ENCODE data around the gene KRTAP10-4.
"Not testable (repeated sequence)": the region's sequence is repeated elsewhere in the genome, so short reads cannot be mapped to it uniquely, and the experiment has no call there.

Gene KRTAP10-4

GRCh38 chr21:44539046-44539445 is 34.5 kb upstream of the KRTAP10-4 start:
- Histone ChIP-seq H3K9ac (ENCODE audit: low read depth, low read length) (no peak overlapping the region), H3K27ac (ENCODE audit: low read depth, low read length) (no peak overlapping the region), H3K36me3 (ENCODE audit: control insufficient read depth, insufficient read depth, low read length) (no peaks in the 10 kb centered on the region), H3K4me1 (ENCODE audit: control insufficient read depth, insufficient read depth, low read length) (no peaks in the 10 kb centered on the region), H3K9me3 (ENCODE audit: control insufficient read depth, insufficient read depth, low read length) (no peaks in the 10 kb centered on the region), H3K27me3 (ENCODE audit: control insufficient read depth, insufficient read depth, low read length) (no peaks in the 10 kb centered on the region), H3K4me3 (ENCODE audit: low read depth, low read length) (no peak overlapping the region)

GRCh38 chr21:44539991-44540666 is 33.4 kb upstream of the KRTAP10-4 start, which contains the start of gene KRTAP10-1:
KRTAP10-1 (minus strand) TSS chr21:44540195; CDS start chr21:44540150, 45 bp downstream.
- Histone ChIP-seq H3K27ac (ENCODE audit: low read depth, low read length) (no peak within 1 kb of the TSS), H3K4me1 (ENCODE audit: control insufficient read depth, insufficient read depth, low read length) (no peaks in the 10 kb centered on the region), H3K9me3 (ENCODE audit: control insufficient read depth, insufficient read depth, low read length) (no peaks in the 10 kb centered on the region), H3K27me3 (ENCODE audit: control insufficient read depth, insufficient read depth, low read length) (no peaks in the 10 kb centered on the region), H3K4me3 (ENCODE audit: low read depth, low read length) (no peak within 1 kb of the TSS), H3K36me3 (ENCODE audit: control insufficient read depth, insufficient read depth, low read length) (no peaks in the 10 kb centered on the region), H3K9ac (ENCODE audit: low read depth, low read length) (no peak within 1 kb of the TSS)

GRCh38 chr21:44540741-44541288 is 32.7 kb upstream of the KRTAP10-4 start:
- Histone ChIP-seq H3K4me3 (ENCODE audit: low read depth, low read length) (no peak overlapping the region), H3K9ac (ENCODE audit: low read depth, low read length) (no peak overlapping the region), H3K4me1 (ENCODE audit: control insufficient read depth, insufficient read depth, low read length) (no peaks in the 10 kb centered on the region), H3K27ac (ENCODE audit: low read depth, low read length) (no peak overlapping the region), H3K27me3 (ENCODE audit: control insufficient read depth, insufficient read depth, low read length) (no peaks in the 10 kb centered on the region), H3K36me3 (ENCODE audit: control insufficient read depth, insufficient read depth, low read length) (no peaks in the 10 kb centered on the region), H3K9me3 (ENCODE audit: control insufficient read depth, insufficient read depth, low read length) (no peaks in the 10 kb centered on the region)

- Histone ChIP-seq H3K27ac (ENCODE audit: low read depth, low read length) (no peak overlapping the region), H3K36me3 (ENCODE audit: control insufficient read depth, insufficient read depth, low read length) (no peaks in the 10 kb centered on the region), H3K4me1 (ENCODE audit: control insufficient read depth, insufficient read depth, low read length) (peaks cover 2% of the 10 kb centered on the region; the same call in 1 of the 2 replicates), H3K27me3 (ENCODE audit: control insufficient read depth, insufficient read depth, low read length) (no peaks in the 10 kb centered on the region), H3K9me3 (ENCODE audit: control insufficient read depth, insufficient read depth, low read length) (no peaks in the 10 kb centered on the region), H3K4me3 (ENCODE audit: low read depth, low read length) (no peak overlapping the region), H3K9ac (ENCODE audit: low read depth, low read length) (no peak overlapping the region)
Measured at GRCh38 chr21:44542716-44543115, 30.8 kb upstream of the KRTAP10-4 start.

- H3K9me3 ChIP-seq (ENCODE audit: control insufficient read depth, insufficient read depth, low read length), result no peaks in the 10 kb centered on the region
- H3K4me1 ChIP-seq (ENCODE audit: control insufficient read depth, insufficient read depth, low read length), result peaks cover 19% of the 10 kb centered on the region
- H3K27ac ChIP-seq (ENCODE audit: low read depth, low read length), result no peak overlapping the region
- H3K27me3 ChIP-seq (ENCODE audit: control insufficient read depth, insufficient read depth, low read length), result no peaks in the 10 kb centered on the region
- no peak overlapping the region for H3K4me3 ChIP-seq (ENCODE audit: low read depth, low read length)
- no peaks in the 10 kb centered on the region for H3K36me3 ChIP-seq (ENCODE audit: control insufficient read depth, insufficient read depth, low read length)
- H3K9ac ChIP-seq (ENCODE audit: low read depth, low read length), result no peak overlapping the region
Measured at GRCh38 chr21:44544566-44544965, 29.0 kb upstream of the KRTAP10-4 start.

- Histone ChIP-seq H3K9me3 (ENCODE audit: control insufficient read depth, insufficient read depth, low read length) (no peaks in the 10 kb centered on the region), H3K4me1 (ENCODE audit: control insufficient read depth, insufficient read depth, low read length) (peaks cover 22% of the 10 kb centered on the region), H3K9ac (ENCODE audit: low read depth, low read length) (no peak overlapping the region), H3K4me3 (ENCODE audit: low read depth, low read length) (no peak overlapping the region), H3K27ac (ENCODE audit: low read depth, low read length) (no peak overlapping the region), H3K36me3 (ENCODE audit: control insufficient read depth, insufficient read depth, low read length) (no peaks in the 10 kb centered on the region), H3K27me3 (ENCODE audit: control insufficient read depth, insufficient read depth, low read length) (no peaks in the 10 kb centered on the region)
Measured at GRCh38 chr21:44547656-44548331, 25.7 kb upstream of the KRTAP10-4 start.

- Histone ChIP-seq H3K9me3 (ENCODE audit: control insufficient read depth, insufficient read depth, low read length) (no peaks in the 10 kb centered on the region), H3K27me3 (ENCODE audit: control insufficient read depth, insufficient read depth, low read length) (no peaks in the 10 kb centered on the region), H3K27ac (ENCODE audit: low read depth, low read length) (peak overlapping the region; percentile 51), H3K36me3 (ENCODE audit: control insufficient read depth, insufficient read depth, low read length) (no peaks in the 10 kb centered on the region), H3K4me3 (ENCODE audit: low read depth, low read length) (no peak overlapping the region), H3K4me1 (ENCODE audit: control insufficient read depth, insufficient read depth, low read length) (peaks cover 23% of the 10 kb centered on the region), H3K9ac (ENCODE audit: low read depth, low read length) (peak overlapping the region; percentile 57)
Measured at GRCh38 chr21:44548381-44548780, 25.1 kb upstream of the KRTAP10-4 start.

GRCh38 chr21:44548922-44549321 is 24.6 kb upstream of the KRTAP10-4 start:
- Histone ChIP-seq H3K9me3 (ENCODE audit: control insufficient read depth, insufficient read depth, low read length) (no peaks in the 10 kb centered on the region), H3K27ac (ENCODE audit: low read depth, low read length) (peak overlapping the region; percentile 51), H3K4me1 (ENCODE audit: control insufficient read depth, insufficient read depth, low read length) (peaks cover 23% of the 10 kb centered on the region), H3K27me3 (ENCODE audit: control insufficient read depth, insufficient read depth, low read length) (no peaks in the 10 kb centered on the region), H3K9ac (ENCODE audit: low read depth, low read length) (peak overlapping the region; percentile 57), H3K4me3 (ENCODE audit: low read depth, low read length) (no peak overlapping the region), H3K36me3 (ENCODE audit: control insufficient read depth, insufficient read depth, low read length) (no peaks in the 10 kb centered on the region)

GRCh38 chr21:44549525-44550211 is 23.9 kb upstream of the KRTAP10-4 start:
- no peak overlapping the region for H3K4me3 ChIP-seq (ENCODE audit: low read depth, low read length)
- H3K27me3 ChIP-seq (ENCODE audit: control insufficient read depth, insufficient read depth, low read length), result no peaks in the 10 kb centered on the region
- H3K36me3 ChIP-seq (ENCODE audit: control insufficient read depth, insufficient read depth, low read length), result no peaks in the 10 kb centered on the region
- H3K27ac ChIP-seq (ENCODE audit: low read depth, low read length), result peak overlapping the region; percentile 42
- no peaks in the 10 kb centered on the region for H3K9me3 ChIP-seq (ENCODE audit: control insufficient read depth, insufficient read depth, low read length)
- H3K4me1 ChIP-seq (ENCODE audit: control insufficient read depth, insufficient read depth, low read length), result peaks cover 23% of the 10 kb centered on the region
- H3K9ac ChIP-seq (ENCODE audit: low read depth, low read length), result peak overlapping the region; percentile 36; the same call in 1 of the 2 replicates

GRCh38 chr21:44550285-44550684 is 23.2 kb upstream of the KRTAP10-4 start:
- H3K36me3 ChIP-seq (ENCODE audit: control insufficient read depth, insufficient read depth, low read length); H3K9me3 ChIP-seq (ENCODE audit: control insufficient read depth, insufficient read depth, low read length); H3K27me3 ChIP-seq (ENCODE audit: control insufficient read depth, insufficient read depth, low read length); H3K27ac ChIP-seq (ENCODE audit: low read depth, low read length); H3K4me3 ChIP-seq (ENCODE audit: low read depth, low read length); H3K9ac ChIP-seq (ENCODE audit: low read depth, low read length): not testable (repeated sequence)
- peaks cover 23% of the 10 kb centered on the region for H3K4me1 ChIP-seq (ENCODE audit: control insufficient read depth, insufficient read depth, low read length)

- H3K9ac ChIP-seq (ENCODE audit: low read depth, low read length), result no peak overlapping the region
- no peaks in the 10 kb centered on the region for H3K27me3 ChIP-seq (ENCODE audit: control insufficient read depth, insufficient read depth, low read length)
- peaks cover 23% of the 10 kb centered on the region for H3K4me1 ChIP-seq (ENCODE audit: control insufficient read depth, insufficient read depth, low read length)
- H3K27ac ChIP-seq (ENCODE audit: low read depth, low read length), result no peak overlapping the region
- H3K36me3 ChIP-seq (ENCODE audit: control insufficient read depth, insufficient read depth, low read length), result no peaks in the 10 kb centered on the region
- no peaks in the 10 kb centered on the region for H3K9me3 ChIP-seq (ENCODE audit: control insufficient read depth, insufficient read depth, low read length)
- no peak overlapping the region for H3K4me3 ChIP-seq (ENCODE audit: low read depth, low read length)
Measured at GRCh38 chr21:44550807-44551206, 22.7 kb upstream of the KRTAP10-4 start.

Measured in HUES48 (cell line).